GM12865 (cell line): ENCODE results near the gene EFNB2.

Experiments used
- DNase-seq: peaks from one replicate; pipeline ENCODE4 v3.0.0; 2010; ENCODE audit warnings: low read depth
- H3K4me3 ChIP-seq: 2 replicates; pipeline ENCODE4 v1.5.1; 2011; ENCODE audit warnings: mild to moderate bottlenecking, low read depth, low read length, control low read depth
- CTCF ChIP-seq: IDR thresholded peaks from 2 replicates; pipeline ENCODE4 v1.5.1; 2011; ENCODE audit warnings: low read length, control low read depth, low read depth, inconsistent platforms; ENCODE audit not compliant: insufficient read depth; ENCODE audit errors: missing control alignments

EFNB2 gene

GRCh38 chr13:106484084-106484483 is 51.4 kb downstream of the EFNB2 start:
- TF ChIP-seq CTCF = no peak
- H3K4me3 ChIP-seq = no peak overlapping the region
- no peak for DNase-seq

DNA sequence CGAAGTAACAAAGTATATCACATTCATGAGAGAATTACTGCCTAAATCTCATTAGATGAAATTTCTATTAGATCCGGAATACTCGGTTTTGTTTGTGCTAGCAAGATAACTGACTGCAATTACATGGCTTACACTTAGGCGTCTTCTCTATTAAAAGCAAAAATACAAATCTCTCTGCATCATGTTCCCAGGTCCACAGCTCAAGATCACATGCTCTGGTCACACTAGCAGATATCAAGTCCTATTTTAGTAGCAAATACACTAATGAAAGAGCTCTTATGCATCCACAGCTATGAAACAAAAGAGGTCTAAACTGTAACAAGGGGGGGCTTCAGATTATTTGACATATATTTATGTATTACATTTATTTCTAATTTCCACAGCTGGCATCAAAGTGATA is 53.5 kb downstream of the EFNB2 start:
- no peak for TF ChIP-seq CTCF
- H3K4me3 ChIP-seq = no peak overlapping the region
- DNase-seq = no peak

GRCh38 chr13:106480351-106480910 is 55.0 kb downstream of the EFNB2 start:
- no peak overlapping the region for H3K4me3 ChIP-seq
- no peak for DNase-seq
- no peak for TF ChIP-seq CTCF

- no peak for DNase-seq
- no peak for TF ChIP-seq CTCF
- H3K4me3 ChIP-seq = no peak overlapping the region
These were observed 55.5 kb downstream of the EFNB2 start for GRCh38 chr13:106479929-106480328.

GRCh38 chr13:106478116-106478515 is 57.3 kb downstream of the EFNB2 start:
- no peak for DNase-seq
- no peak overlapping the region for H3K4me3 ChIP-seq
- TF ChIP-seq CTCF = no peak

- no peak for DNase-seq
- no peak overlapping the region for H3K4me3 ChIP-seq
- no peak for TF ChIP-seq CTCF
These were observed 58.2 kb downstream of the EFNB2 start for GRCh38 chr13:106477303-106477702.

- no peak for DNase-seq
- no peak overlapping the region for H3K4me3 ChIP-seq
- no peak for TF ChIP-seq CTCF
These were observed 59.6 kb downstream of the EFNB2 start for GRCh38 chr13:106475852-106476251.
